GM23338 (cell line): ENCODE measurements around the gene TMEM134.
A peak's percentile ranks its signal among the peaks of the same experiment; 100 is the strongest.

ENCODE experiments used
- CTCF ChIP-seq, 2 experiments: fragments of 200-600 bp in 1 of 2; sonication (generic) in 1 of 2; conservative IDR thresholded peaks; 2 replicates each; pipeline versions ENCODE4 v1.5.1 to v1.6.1; 2016 to 2017; ENCODE audit warnings: antibody characterized with exemption in 2 of 2, low read depth in 2 of 2, mild to moderate bottlenecking in 2 of 2, moderate library complexity in 1 of 2
- EZH2 ChIP-seq: fragments of 200-600 bp; sonication (generic); IDR thresholded peaks from one replicate; pipeline ENCODE4 v1.8.0; 2017; ENCODE audit warnings: antibody characterized with exemption, mild to moderate bottlenecking, low read depth; ENCODE audit not compliant: unreplicated experiment
- EZH2phosphoT487 ChIP-seq: fragments of 200-600 bp; sonication (generic); IDR thresholded peaks from one replicate; pipeline ENCODE4 v1.8.1; 2018; ENCODE audit warnings: antibody characterized with exemption; ENCODE audit not compliant: unreplicated experiment
- JUNB ChIP-seq: IDR thresholded peaks from one replicate; pipeline ENCODE4 v1.6.1; 2016; ENCODE audit warnings: antibody characterized with exemption; ENCODE audit not compliant: unreplicated experiment
- POLR2AphosphoS5 ChIP-seq: IDR thresholded peaks from 2 replicates; pipeline ENCODE4 v1.6.1; 2016; ENCODE audit warnings: antibody characterized with exemption, low read depth
- REST ChIP-seq: IDR thresholded peaks from one replicate; pipeline ENCODE4 v1.6.1; 2018; ENCODE audit warnings: antibody characterized with exemption; ENCODE audit not compliant: unreplicated experiment
- ZNF114 ChIP-seq: fragments of 250-450 bp; sonication (Bioruptor Pico); IDR thresholded peaks from 2 replicates; pipeline ENCODE4 v1.5.0; 2020; ENCODE audit warnings: mild to moderate bottlenecking, moderate library complexity
- TF ChIP-seq, protein P1 (sequence below): fragments of 250-450 bp; sonication (Bioruptor Pico); IDR thresholded peaks from 2 replicates; pipeline ENCODE4 v1.5.0; 2020; ENCODE audit warnings: mild to moderate bottlenecking, moderate library complexity

DNA sequence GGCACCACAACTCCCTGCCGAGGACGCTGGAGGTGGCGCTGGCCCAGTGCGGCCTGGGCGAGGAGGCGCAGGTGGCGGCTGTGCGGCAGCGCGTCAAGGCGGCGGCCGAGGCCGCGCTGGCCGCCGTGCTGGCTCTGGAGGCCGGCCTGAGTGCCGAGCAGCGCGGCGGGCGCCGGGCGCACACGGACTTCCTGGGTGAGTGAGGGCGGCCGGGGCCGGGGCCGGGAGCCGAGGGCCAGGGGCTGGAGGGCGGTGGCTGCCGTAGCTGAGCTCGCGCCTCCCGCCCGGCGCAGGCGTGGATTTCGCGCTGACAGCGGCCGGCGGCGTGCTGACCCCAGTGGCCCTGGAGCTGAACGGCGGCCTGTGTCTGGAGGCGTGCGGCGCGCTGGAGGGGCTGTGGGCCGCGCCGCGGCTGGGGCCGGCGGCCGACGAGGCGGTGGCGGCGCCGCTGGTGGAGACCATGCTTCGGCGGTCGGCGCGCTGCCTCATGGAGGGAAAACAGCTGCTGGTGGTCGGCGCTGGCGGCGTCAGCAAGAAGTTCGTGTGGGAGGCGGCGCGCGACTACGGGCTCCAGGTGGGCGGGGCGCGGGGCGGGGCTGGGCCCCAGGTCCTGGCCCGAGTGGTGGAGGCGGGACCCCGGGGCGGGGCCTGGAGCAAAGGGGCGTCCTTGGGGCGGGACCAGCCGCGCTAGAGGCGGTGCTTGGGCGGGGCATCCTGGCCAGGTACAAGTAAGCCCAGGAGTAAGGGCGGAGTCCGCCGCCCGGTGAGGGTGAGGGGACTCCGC, 48.2 kb downstream of the TMEM134 start:
- no peak for TF ChIP-seq CTCF (conservative IDR thresholded peaks at IDR 0.05; ENCODE audit: low read depth in 2 of 2)
- TF ChIP-seq, protein P1, sequence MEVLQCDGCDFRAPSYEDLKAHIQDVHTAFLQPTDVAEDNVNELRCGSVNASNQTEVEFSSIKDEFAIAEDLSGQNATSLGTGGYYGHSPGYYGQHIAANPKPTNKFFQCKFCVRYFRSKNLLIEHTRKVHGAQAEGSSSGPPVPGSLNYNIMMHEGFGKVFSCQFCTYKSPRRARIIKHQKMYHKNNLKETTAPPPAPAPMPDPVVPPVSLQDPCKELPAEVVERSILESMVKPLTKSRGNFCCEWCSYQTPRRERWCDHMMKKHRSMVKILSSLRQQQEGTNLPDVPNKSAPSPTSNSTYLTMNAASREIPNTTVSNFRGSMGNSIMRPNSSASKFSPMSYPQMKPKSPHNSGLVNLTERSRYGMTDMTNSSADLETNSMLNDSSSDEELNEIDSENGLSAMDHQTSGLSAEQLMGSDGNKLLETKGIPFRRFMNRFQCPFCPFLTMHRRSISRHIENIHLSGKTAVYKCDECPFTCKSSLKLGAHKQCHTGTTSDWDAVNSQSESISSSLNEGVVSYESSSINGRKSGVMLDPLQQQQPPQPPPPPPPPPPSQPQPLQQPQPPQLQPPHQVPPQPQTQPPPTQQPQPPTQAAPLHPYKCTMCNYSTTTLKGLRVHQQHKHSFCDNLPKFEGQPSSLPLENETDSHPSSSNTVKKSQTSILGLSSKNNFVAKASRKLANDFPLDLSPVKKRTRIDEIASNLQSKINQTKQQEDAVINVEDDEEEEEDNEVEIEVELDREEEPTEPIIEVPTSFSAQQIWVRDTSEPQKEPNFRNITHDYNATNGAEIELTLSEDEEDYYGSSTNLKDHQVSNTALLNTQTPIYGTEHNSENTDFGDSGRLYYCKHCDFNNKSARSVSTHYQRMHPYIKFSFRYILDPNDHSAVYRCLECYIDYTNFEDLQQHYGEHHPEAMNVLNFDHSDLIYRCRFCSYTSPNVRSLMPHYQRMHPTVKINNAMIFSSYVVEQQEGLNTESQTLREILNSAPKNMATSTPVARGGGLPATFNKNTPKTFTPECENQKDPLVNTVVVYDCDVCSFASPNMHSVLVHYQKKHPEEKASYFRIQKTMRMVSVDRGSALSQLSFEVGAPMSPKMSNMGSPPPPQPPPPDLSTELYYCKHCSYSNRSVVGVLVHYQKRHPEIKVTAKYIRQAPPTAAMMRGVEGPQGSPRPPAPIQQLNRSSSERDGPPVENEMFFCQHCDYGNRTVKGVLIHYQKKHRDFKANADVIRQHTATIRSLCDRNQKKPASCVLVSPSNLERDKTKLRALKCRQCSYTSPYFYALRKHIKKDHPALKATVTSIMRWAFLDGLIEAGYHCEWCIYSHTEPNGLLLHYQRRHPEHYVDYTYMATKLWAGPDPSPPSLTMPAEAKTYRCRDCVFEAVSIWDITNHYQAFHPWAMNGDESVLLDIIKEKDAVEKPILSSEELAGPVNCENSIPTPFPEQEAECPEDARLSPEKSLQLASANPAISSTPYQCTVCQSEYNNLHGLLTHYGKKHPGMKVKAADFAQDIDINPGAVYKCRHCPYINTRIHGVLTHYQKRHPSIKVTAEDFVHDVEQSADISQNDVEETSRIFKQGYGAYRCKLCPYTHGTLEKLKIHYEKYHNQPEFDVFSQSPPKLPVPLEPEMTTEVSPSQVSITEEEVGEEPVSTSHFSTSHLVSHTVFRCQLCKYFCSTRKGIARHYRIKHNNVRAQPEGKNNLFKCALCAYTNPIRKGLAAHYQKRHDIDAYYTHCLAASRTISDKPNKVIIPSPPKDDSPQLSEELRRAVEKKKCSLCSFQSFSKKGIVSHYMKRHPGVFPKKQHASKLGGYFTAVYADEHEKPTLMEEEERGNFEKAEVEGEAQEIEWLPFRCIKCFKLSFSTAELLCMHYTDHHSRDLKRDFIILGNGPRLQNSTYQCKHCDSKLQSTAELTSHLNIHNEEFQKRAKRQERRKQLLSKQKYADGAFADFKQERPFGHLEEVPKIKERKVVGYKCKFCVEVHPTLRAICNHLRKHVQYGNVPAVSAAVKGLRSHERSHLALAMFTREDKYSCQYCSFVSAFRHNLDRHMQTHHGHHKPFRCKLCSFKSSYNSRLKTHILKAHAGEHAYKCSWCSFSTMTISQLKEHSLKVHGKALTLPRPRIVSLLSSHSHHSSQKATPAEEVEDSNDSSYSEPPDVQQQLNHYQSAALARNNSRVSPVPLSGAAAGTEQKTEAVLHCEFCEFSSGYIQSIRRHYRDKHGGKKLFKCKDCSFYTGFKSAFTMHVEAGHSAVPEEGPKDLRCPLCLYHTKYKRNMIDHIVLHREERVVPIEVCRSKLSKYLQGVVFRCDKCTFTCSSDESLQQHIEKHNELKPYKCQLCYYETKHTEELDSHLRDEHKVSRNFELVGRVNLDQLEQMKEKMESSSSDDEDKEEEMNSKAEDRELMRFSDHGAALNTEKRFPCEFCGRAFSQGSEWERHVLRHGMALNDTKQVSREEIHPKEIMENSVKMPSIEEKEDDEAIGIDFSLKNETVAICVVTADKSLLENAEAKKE (CRISPR knock-in tag), result no peak
- TF ChIP-seq POLR2AphosphoS5, result peak; percentile 88
- TF ChIP-seq REST, result no peak
- TF ChIP-seq EZH2, result no peak
- TF ChIP-seq EZH2phosphoT487, result no peak
- TF ChIP-seq ZNF114 (CRISPR knock-in tag), result no peak
- TF ChIP-seq JUNB, result no peak
